Measurements from ENCODE around the gene CSNK1A1L. TPM values are rescaled to one million over a fixed set of nuclear protein-coding genes. Genes with fewer than 3 reads are reported as not detected.
A peak's percentile ranks its signal among the peaks of the same experiment; 100 is the strongest.

Gene CSNK1A1L
- total and polyA plus RNA-seq, 2 of the 13 experiments (the other 11 are each of a cell fraction or from before 2014, with no cell fraction given): not detected

DNA sequence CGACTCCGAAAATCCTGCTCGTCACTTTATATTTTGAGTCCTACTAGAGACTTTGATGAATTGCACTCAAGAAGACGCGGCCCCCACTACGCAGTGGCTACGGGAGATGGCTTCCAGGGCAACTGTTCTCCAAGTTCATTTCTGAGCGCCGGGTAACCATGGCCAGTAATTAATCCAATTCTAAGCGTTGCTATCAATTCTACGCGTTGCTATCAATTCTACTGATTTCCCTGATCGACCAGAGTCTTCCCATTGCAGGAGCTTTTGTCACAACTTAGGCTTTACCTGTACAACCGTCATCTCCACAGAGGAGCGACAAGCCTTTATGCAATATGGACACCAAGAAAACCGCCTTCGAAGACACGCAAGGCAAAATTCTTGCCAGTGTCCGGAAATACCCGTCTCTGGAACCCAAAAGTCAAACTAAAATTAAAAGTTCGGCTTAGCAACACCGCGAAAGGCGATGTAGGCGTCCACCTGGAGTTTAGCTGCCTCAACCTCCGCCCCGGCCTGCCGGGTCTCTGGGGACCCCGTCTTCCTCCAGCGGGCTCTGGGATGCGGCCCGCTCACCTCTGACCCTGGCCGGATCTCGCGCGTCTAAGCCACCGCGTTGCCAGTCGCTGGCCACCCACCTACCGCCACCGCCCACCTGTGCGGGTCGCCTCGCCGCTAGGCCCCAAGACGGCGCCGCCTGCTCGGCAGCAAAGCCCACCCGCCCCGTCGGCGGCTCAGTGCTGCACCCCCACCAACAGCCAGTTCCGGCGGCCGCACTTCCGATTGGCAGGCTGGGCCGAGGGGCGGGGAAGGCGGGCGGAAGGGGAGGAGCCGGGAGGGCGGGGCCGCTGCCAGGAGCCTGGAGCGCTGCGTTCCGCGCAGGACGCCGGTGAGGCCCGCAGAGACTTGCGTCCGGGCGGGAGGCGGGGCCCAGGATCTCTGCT, 46.3 kb downstream of the CSNK1A1L start, which contains the start of gene SUPT20H (continued):
- TF ChIP-seq ZGPAT (CRISPR knock-in tag; IDR thresholded peaks at IDR 0.05) (peak; percentile 87), ZFX (CRISPR knock-in tag; IDR thresholded peaks at IDR 0.05; ENCODE audit: low read depth) (peak; percentile 97), ZFP62 (CRISPR knock-in tag; IDR thresholded peaks at IDR 0.05) (no peak), CENPT (CRISPR knock-in tag; IDR thresholded peaks at IDR 0.05; ENCODE audit: low read depth) (no peak), SIN3A (IDR thresholded peaks at IDR 0.05; ENCODE audit: borderline replicate concordance, low read depth, low read length) (peak; percentile 28; the same call in 1 of the 2 replicates), ZNF557 (CRISPR knock-in tag; IDR thresholded peaks at IDR 0.05) (no peak; the same call in 1 of the 2 replicates), MBD4 (IDR thresholded peaks at IDR 0.05; ENCODE audit: borderline replicate concordance, low read length) (no peak), CHD2 (IDR thresholded peaks at IDR 0.05; ENCODE audit: low read depth, low read length) (peak; percentile 57; the same call in 1 of the 2 replicates), ZNF468 (CRISPR knock-in tag; IDR thresholded peaks at IDR 0.05) (no peak), SP140L (CRISPR knock-in tag; IDR thresholded peaks at IDR 0.05; ENCODE audit: borderline replicate concordance) (no peak), ATF6 (CRISPR knock-in tag; conservative IDR thresholded peaks at IDR 0.05) (no peak), SRF (IDR thresholded peaks at IDR 0.05; ENCODE audit: low read depth, low read length) (no peak), SALL2 (CRISPR knock-in tag; IDR thresholded peaks at IDR 0.05) (no peak), ZNF101 (CRISPR knock-in tag; IDR thresholded peaks at IDR 0.05; ENCODE audit: borderline replicate concordance, low read depth) (no peak), ZNF780A (CRISPR knock-in tag; IDR thresholded peaks at IDR 0.05) (no peak), LCORL (IDR thresholded peaks at IDR 0.05) (no peak), LCORL (CRISPR knock-in tag; IDR thresholded peaks at IDR 0.05) (no peak; the same call in 1 of the 2 replicates), FOSL2 (CRISPR knock-in tag; IDR thresholded peaks at IDR 0.05) (no peak), ZFP82 (CRISPR knock-in tag; IDR thresholded peaks at IDR 0.05; ENCODE audit: borderline replicate concordance) (no peak), ZNF629 (CRISPR knock-in tag; conservative IDR thresholded peaks at IDR 0.05) (no peak), ZNF737 (CRISPR knock-in tag; IDR thresholded peaks at IDR 0.05; ENCODE audit: borderline replicate concordance) (0 out of 2 replicates have a peak, but pooled peaks have one; percentile 50), DZIP1 (CRISPR knock-in tag; IDR thresholded peaks at IDR 0.05) (peak; percentile 68; the same call in 1 of the 2 replicates), SIX4 (CRISPR knock-in tag; IDR thresholded peaks at IDR 0.05) (no peak), PTBP1 (IDR thresholded peaks at IDR 0.05; ENCODE audit: low read depth, low read length, poor library complexity, severe bottlenecking) (no peak), KLF9 (CRISPR knock-in tag; IDR thresholded peaks at IDR 0.05; ENCODE audit: low read depth) (0 out of 2 replicates have a peak, but pooled peaks have one; percentile 21)
